Measurements from ENCODE around the gene SLC52A3. TPM values are rescaled to one million over a fixed set of nuclear protein-coding genes. Genes with fewer than 3 reads are reported as not detected.

SLC52A3 gene
- total RNA-seq, 2 donors from 2014 or later = 1.1 to 3.6 TPM

Other genes with a start within 250 kb of the SLC52A3 start
- gene CSNK2A1, start 224.7 kb downstream of the SLC52A3 start, total RNA-seq = 10 to 100 TPM; 71.4 to 74.8 TPM
- gene TCF15, start 158.2 kb downstream of the SLC52A3 start, total RNA-seq = 1 to 10 TPM; 2.2 to 2.5 TPM
- 10 to 100 TPM; 17.9 to 23.4 TPM for gene SRXN1, start 115.3 kb downstream of the SLC52A3 start, total RNA-seq
- gene SCRT2, start 92.7 kb downstream of the SLC52A3 start, total RNA-seq = not detected
- gene FAM110A, start 65.2 kb upstream of the SLC52A3 start, total RNA-seq = 1 to 10 TPM; 2.7 to 4.0 TPM
- 1 to 10 TPM in 1 of 2 donors, under 1 TPM in 1; 0.24 to 1.1 TPM for gene ANGPT4, start 147.8 kb upstream of the SLC52A3 start, total RNA-seq
- gene RSPO4, start 233.8 kb upstream of the SLC52A3 start, total RNA-seq = under 1 TPM in 1 of 2 donors, not detected in 1; 0.24 TPM